ENCODE measurements around the gene PPP1R3D.

DNA sequence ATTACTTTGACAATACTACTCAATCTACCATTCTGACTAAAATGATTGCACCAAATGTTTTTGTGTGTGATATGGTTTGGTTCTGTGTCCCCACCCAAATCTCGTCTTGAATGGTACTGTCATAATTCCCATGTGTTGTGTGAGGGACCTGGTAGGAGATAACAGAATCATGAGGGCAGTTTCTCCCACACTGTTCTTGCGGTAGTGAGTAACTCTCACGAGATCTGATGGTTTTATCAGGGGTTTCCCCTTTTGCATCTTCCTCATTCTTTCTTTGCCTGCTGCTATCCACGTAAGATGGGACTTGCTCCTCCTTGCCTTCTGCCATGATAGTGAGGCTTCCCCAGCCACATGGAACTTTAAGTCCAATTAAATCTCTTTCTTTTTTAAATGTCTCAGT is 27.5 kb downstream of the PPP1R3D start:
- TF ChIP-seq CTCF (IDR thresholded peaks at IDR 0.05): no peak
- TF ChIP-seq POLR2A (IDR thresholded peaks at IDR 0.05): no peak

Measured in thyroid gland (tissue), 4 donors.